ENCODE results near the gene FMN1.
A peak's percentile ranks its signal among the peaks of the same experiment; 100 is the strongest.

The FMN1 gene

DNA sequence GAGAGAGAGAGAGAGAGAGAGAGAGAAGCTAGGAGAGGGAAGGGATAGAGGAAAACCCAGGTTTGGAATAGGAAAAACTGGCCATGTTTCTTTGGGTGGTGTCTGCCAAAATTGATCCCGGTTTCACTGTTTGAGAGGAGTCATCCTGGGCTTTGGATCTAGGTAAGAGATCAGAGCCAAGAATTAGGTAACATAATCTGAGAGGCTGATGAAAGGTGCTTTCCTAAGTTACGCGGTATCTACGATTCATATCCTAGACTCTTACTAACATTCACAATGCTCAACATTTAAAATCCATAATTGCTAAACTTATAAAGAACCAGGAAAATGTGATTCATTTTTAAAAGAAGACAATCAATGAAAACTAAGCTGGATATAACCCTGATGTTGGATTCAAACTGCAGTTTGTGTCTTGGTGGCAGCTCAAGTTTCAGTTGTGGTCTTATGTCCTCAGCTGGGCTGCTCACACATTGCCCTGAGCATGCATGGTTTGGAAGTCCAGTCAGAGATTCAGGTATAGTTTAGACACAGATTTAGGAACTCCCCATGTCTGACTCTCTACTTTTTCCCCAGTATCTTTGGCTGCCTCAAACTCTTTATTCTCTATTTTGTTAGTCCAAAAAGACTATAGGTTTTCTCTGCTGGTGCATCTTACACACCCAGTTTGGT lies 42.5 kb upstream of the FMN1 start:
- no peak overlapping the region for H3K27ac Mint-ChIP-seq
- no peaks in the 10 kb centered on the region for H3K9me3 Mint-ChIP-seq
- TF ChIP-seq, protein P1, sequence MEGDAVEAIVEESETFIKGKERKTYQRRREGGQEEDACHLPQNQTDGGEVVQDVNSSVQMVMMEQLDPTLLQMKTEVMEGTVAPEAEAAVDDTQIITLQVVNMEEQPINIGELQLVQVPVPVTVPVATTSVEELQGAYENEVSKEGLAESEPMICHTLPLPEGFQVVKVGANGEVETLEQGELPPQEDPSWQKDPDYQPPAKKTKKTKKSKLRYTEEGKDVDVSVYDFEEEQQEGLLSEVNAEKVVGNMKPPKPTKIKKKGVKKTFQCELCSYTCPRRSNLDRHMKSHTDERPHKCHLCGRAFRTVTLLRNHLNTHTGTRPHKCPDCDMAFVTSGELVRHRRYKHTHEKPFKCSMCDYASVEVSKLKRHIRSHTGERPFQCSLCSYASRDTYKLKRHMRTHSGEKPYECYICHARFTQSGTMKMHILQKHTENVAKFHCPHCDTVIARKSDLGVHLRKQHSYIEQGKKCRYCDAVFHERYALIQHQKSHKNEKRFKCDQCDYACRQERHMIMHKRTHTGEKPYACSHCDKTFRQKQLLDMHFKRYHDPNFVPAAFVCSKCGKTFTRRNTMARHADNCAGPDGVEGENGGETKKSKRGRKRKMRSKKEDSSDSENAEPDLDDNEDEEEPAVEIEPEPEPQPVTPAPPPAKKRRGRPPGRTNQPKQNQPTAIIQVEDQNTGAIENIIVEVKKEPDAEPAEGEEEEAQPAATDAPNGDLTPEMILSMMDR (IDR thresholded peaks at IDR 0.05; ENCODE audit: unreplicated experiment in 3 of 3): no peak
- H3K4me3 Mint-ChIP-seq: no peak overlapping the region
- H3K4me1 Mint-ChIP-seq: peaks cover 2% of the 10 kb centered on the region
- H3K36me3 Mint-ChIP-seq (ENCODE audit: low read depth): no peaks in the 10 kb centered on the region
- no peaks in the 10 kb centered on the region for H3K27me3 Mint-ChIP-seq (ENCODE audit: low read depth)

DNA sequence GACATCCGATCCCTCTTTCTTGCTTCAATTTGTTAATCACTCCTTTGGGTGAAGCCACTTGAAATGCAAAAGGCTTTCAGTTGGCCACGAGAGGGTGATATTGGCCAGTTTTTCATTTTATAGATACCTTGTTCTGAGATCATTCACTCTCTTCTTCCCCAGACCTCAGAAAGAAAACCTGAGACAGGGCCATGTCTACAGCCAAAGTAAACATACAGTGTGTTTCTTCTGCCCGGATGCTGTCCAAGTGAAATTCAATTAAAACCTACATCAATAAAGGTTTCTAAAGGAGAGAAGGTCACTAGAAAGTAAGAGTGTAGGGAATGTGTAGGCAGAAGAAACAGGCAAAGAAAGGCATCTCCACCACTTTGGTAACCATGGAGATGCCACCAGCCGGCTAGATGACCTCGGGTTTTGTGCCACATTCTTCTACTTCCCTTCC lies 39.5 kb upstream of the FMN1 start:
- TF ChIP-seq, protein P1 (IDR thresholded peaks at IDR 0.05; ENCODE audit: unreplicated experiment in 3 of 3): peak; percentile 61 to 72 (median 71)

DNA sequence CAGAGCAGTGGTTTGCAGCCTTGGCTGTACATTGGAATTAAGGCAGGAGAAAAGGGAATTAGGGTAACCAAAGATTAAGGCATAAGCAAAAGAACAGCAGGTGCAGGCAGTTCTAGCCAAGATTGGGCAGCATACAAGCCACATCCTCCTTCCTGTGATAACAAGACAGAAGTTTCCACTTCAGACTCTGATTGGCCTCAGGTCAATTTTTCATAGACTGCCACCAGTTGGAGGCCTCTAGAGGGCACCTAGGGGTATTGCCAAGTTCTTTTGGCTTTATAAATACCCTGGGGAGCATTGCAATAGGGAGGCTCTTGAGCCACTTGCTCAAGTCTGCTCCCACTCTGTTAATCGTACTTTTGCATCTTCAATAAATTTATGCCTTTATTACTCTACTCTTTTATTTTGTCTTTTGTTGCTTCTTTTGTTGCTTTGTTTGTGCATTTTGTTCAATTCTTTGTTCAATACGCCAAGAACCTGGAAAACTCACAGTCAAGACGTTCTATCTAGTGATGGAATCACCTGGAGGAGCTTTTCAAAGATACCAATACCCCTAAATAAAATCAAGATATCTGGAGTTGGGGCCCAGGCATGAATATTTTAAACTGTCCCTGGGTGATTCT lies 32.2 kb upstream of the FMN1 start:
- H3K36me3 Mint-ChIP-seq (ENCODE audit: low read depth): no peaks in the 10 kb centered on the region
- no peaks in the 10 kb centered on the region for H3K9me3 Mint-ChIP-seq
- TF ChIP-seq, protein P1 (IDR thresholded peaks at IDR 0.05; ENCODE audit: unreplicated experiment in 3 of 3): peak; percentile 20 to 33 (median 23)
- no peaks in the 10 kb centered on the region for H3K4me1 Mint-ChIP-seq
- no peak overlapping the region for H3K4me3 Mint-ChIP-seq
- no peaks in the 10 kb centered on the region for H3K27me3 Mint-ChIP-seq (ENCODE audit: low read depth)
- H3K27ac Mint-ChIP-seq: no peak overlapping the region

More for the DNA sequence above, 39.5 kb upstream of the FMN1 start:
- Mint-ChIP-seq H3K4me3 (no peak overlapping the region), H3K27me3 (ENCODE audit: low read depth) (no peaks in the 10 kb centered on the region), H3K9me3 (no peaks in the 10 kb centered on the region), H3K27ac (no peak overlapping the region), H3K36me3 (ENCODE audit: low read depth) (no peaks in the 10 kb centered on the region), H3K4me1 (no peaks in the 10 kb centered on the region)

DNA sequence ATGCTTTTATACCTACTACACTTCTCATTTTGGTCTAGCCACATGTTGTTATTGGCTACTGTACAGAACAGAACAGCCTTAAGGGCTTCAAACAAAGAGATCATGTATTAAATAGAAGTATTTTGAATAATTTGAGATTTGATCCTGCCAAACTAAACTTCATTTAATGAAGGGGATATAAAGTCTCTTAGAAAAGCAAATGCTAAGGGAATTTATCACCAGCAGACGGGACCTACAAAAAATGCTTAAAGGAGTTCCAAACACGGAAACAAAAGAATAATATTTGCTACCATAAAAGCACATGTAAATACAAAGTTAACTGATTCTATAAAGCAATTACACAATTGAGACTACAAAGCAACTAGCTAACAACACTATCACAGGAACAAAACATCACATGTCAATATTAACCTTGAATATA lies 23.6 kb upstream of the FMN1 start:
- no peaks in the 10 kb centered on the region for H3K4me1 Mint-ChIP-seq
- H3K4me3 Mint-ChIP-seq: no peak overlapping the region
- no peaks in the 10 kb centered on the region for H3K9me3 Mint-ChIP-seq
- H3K27me3 Mint-ChIP-seq (ENCODE audit: low read depth): no peaks in the 10 kb centered on the region
- no peak overlapping the region for H3K27ac Mint-ChIP-seq
- H3K36me3 Mint-ChIP-seq (ENCODE audit: low read depth): no peaks in the 10 kb centered on the region
- TF ChIP-seq, protein P1 (IDR thresholded peaks at IDR 0.05; ENCODE audit: unreplicated experiment in 3 of 3): no peak

DNA sequence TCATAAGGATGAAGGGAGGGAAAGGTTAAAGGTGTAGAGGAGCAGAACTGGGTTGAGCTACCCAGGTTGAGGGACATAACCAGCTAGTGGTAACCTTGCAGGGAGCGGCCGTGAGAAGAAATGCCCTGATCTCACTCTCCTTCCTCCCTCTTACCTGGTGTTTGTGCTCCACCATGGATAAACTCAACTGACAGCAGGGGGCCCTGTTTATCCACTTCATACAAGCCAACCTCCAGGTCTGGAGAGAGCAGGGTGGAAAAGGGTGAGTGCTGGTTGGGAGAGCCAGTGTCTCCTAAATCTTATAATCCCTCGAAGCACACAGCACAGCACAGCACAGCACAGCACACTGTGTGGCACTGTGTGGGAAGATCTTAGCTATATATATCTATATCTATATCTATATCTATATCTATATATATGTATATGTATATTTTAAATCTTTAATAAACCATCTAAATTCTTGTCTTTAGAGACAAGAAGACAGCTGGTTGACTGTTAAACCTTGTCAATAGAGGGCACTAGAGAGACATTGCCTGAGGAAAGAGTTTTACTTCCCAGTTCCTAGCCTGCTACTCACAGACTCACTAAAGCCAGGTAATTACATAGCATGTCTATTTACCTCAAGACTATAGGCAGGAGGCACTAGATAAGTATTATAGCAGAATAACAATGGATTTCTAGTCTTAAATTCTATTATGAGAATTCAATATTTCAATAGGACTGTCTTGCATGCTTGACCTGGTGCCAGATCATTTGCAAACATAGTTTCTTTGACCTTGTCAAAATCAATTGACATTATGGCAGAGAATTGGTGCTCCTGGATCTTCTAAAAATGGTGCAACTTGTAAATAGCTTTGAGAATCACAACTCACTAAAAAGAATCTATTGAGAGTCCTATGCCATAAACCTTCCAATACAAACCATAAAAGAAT lies 21.7 kb upstream of the FMN1 start:
- no peak overlapping the region for H3K4me3 Mint-ChIP-seq
- H3K4me1 Mint-ChIP-seq: peaks cover 6% of the 10 kb centered on the region
- H3K27ac Mint-ChIP-seq: no peak overlapping the region
- no peaks in the 10 kb centered on the region for H3K9me3 Mint-ChIP-seq
- H3K27me3 Mint-ChIP-seq (ENCODE audit: low read depth): no peaks in the 10 kb centered on the region
- no peaks in the 10 kb centered on the region for H3K36me3 Mint-ChIP-seq (ENCODE audit: low read depth)
- TF ChIP-seq, protein P1 (IDR thresholded peaks at IDR 0.05; ENCODE audit: unreplicated experiment in 3 of 3): peak; percentile 26 to 49 (median 31)

Data from nephron (organoid).